ENCODE results near the gene ANTXR1. TPM values are rescaled to one million over a fixed set of nuclear protein-coding genes. Genes with fewer than 3 reads are reported as not detected.
A peak's percentile ranks its signal among the peaks of the same experiment; 100 is the strongest.

The ANTXR1 gene
- polyA plus RNA-seq, 1 of the 3 experiments (the other 2 are of a cell fraction), result 114 TPM

DNA sequence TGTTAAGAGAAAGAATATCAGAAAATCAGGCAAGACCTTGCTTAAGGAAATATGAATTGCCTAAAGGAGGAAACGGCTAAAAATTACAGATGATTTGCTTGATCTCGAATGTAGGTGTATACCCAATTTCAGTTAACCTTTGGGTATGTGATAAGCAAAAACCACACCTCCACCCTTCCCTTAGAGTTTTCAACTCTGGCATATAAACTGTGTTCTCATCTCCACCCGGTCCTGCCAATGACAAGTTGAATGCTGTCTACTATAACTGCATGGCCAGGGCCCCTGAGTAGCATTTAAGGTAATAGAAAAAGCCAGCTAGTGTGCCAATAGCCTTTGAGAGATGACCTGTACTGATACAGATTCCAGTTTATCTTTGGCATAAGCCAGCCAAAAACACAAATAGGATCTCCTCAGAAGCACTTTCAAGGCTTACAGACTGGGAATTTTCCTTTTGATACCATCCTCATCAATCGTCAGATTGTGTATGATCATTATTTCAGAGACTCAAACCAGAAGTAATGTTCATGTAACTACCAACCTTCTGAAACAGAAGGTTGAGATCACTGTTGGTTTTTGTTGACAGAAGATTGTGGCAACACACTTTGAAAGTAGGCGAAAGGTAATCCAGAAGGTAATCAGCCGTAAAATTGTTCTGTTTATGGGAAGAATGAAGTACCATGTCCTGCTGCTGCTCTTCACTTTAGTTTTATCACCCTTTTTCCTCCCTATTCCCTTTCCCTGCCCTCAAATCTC lies 211.0 kb downstream of the ANTXR1 start:
- Histone ChIP-seq H3K4me2 (no peak overlapping the region), H3K79me2 (ENCODE audit: insufficient read depth) (no peaks in the 10 kb centered on the region; the same call in 1 of the 2 replicates), H3K9me2 (no peaks in the 10 kb centered on the region), H3K9me3 (no peaks in the 10 kb centered on the region), H3K4me3 (ENCODE audit: low read depth in 2 of 2, low read length in 1 of 2) (no peak overlapping the region), H3K9ac (no peak overlapping the region), H3K27me3 (ENCODE audit: insufficient read depth) (no peaks in the 10 kb centered on the region), H3K27ac (ENCODE audit: low read depth in 2 of 2, low read length in 1 of 2) (peak overlapping the region; percentile 62 to 77; a peak in 3 of 4 replicates), H3F3A (replicated peaks; ENCODE audit: insufficient read depth) (peaks cover 24% of the 10 kb centered on the region), H2AFZ (ENCODE audit: low read depth) (no peak overlapping the region), H4K20me1 (ENCODE audit: insufficient read depth) (no peaks in the 10 kb centered on the region), H3K4me1 (ENCODE audit: control insufficient read depth in 1 of 2, insufficient read depth in 2 of 2, low read depth in 1 of 2, low read length in 1 of 2) (peaks cover 6 to 34% of the 10 kb centered on the region in 2 experiments; a peak in 3 of 4 replicates), H3K36me3 (replicated peaks in 1 of 2; ENCODE audit: control insufficient read depth in 1 of 2, insufficient read depth in 2 of 2, low read length in 1 of 2) (peaks cover under 1 to 19% of the 10 kb centered on the region in 2 experiments)
- POLR2A ChIA-PET, result no interaction called here
- DNase-seq, result no peak
- TF ChIP-seq RXRA (IDR thresholded peaks at IDR 0.05; ENCODE audit: borderline replicate concordance, low read depth) (no peak), NRF1 (IDR thresholded peaks at IDR 0.05; ENCODE audit: low read depth, low read length) (no peak), NFIC (IDR thresholded peaks at IDR 0.05; ENCODE audit: borderline replicate concordance) (no peak), GABPA (IDR thresholded peaks at IDR 0.05; ENCODE audit: low read depth) (no peak), YY1 (IDR thresholded peaks at IDR 0.05; ENCODE audit: low read depth) (no peak), FOXJ3 (CRISPR knock-in tag; IDR thresholded peaks at IDR 0.05) (no peak), RAD21 (IDR thresholded peaks at IDR 0.05; ENCODE audit: low read length) (no peak), EZH2phosphoT487 (IDR thresholded peaks at IDR 0.05; ENCODE audit: borderline replicate concordance, low read depth) (no peak), CHD2 (IDR thresholded peaks at IDR 0.05; ENCODE audit: low read length, partially characterized antibody) (no peak)
- TF ChIP-seq, protein P1, sequence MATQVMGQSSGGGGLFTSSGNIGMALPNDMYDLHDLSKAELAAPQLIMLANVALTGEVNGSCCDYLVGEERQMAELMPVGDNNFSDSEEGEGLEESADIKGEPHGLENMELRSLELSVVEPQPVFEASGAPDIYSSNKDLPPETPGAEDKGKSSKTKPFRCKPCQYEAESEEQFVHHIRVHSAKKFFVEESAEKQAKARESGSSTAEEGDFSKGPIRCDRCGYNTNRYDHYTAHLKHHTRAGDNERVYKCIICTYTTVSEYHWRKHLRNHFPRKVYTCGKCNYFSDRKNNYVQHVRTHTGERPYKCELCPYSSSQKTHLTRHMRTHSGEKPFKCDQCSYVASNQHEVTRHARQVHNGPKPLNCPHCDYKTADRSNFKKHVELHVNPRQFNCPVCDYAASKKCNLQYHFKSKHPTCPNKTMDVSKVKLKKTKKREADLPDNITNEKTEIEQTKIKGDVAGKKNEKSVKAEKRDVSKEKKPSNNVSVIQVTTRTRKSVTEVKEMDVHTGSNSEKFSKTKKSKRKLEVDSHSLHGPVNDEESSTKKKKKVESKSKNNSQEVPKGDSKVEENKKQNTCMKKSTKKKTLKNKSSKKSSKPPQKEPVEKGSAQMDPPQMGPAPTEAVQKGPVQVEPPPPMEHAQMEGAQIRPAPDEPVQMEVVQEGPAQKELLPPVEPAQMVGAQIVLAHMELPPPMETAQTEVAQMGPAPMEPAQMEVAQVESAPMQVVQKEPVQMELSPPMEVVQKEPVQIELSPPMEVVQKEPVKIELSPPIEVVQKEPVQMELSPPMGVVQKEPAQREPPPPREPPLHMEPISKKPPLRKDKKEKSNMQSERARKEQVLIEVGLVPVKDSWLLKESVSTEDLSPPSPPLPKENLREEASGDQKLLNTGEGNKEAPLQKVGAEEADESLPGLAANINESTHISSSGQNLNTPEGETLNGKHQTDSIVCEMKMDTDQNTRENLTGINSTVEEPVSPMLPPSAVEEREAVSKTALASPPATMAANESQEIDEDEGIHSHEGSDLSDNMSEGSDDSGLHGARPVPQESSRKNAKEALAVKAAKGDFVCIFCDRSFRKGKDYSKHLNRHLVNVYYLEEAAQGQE (IDR thresholded peaks at IDR 0.05; ENCODE audit: low read depth, low read length), result no peak
- 95% methylated on average over 6 of the region's 6 CpGs for whole genome bisulfite sequencing (ENCODE audit: low lambda C conversion rate)
- CTCF ChIA-PET, result no interaction called here

GRCh38 chr2:69224512-69224837 lies 211.5 kb downstream of the ANTXR1 start:
- Histone ChIP-seq H3K27ac (ENCODE audit: low read depth in 2 of 2, low read length in 1 of 2) (no peak overlapping the region), H3K4me2 (no peak overlapping the region), H4K20me1 (ENCODE audit: insufficient read depth) (no peaks in the 10 kb centered on the region), H3K9me2 (no peaks in the 10 kb centered on the region), H2AFZ (ENCODE audit: low read depth) (no peak overlapping the region), H3K27me3 (ENCODE audit: insufficient read depth) (no peaks in the 10 kb centered on the region), H3K4me3 (ENCODE audit: low read depth in 2 of 2, low read length in 1 of 2) (no peak overlapping the region), H3K9me3 (no peaks in the 10 kb centered on the region), H3K9ac (no peak overlapping the region), H3F3A (replicated peaks; ENCODE audit: insufficient read depth) (peaks cover 24% of the 10 kb centered on the region), H3K4me1 (ENCODE audit: control insufficient read depth in 1 of 2, insufficient read depth in 2 of 2, low read depth in 1 of 2, low read length in 1 of 2) (peaks cover 6 to 34% of the 10 kb centered on the region in 2 experiments; a peak in 3 of 4 replicates), H3K79me2 (ENCODE audit: insufficient read depth) (no peaks in the 10 kb centered on the region), H3K36me3 (replicated peaks in 1 of 2; ENCODE audit: control insufficient read depth in 1 of 2, insufficient read depth in 2 of 2, low read length in 1 of 2) (peaks cover 5 to 25% of the 10 kb centered on the region in 2 experiments)
- WGBS (ENCODE audit: low lambda C conversion rate), result 74% methylated on average over 3 of the region's 3 CpGs
- no peak for DNase-seq
- POLR2A ChIA-PET, result no interaction called here
- CTCF ChIA-PET, result no interaction called here
- TF ChIP-seq TAF1 (IDR thresholded peaks at IDR 0.05; ENCODE audit: borderline replicate concordance, low read depth, low read length), result no peak
- TF ChIP-seq EZH2phosphoT487 (IDR thresholded peaks at IDR 0.05; ENCODE audit: borderline replicate concordance, low read depth), result no peak
- TF ChIP-seq, protein P2, sequence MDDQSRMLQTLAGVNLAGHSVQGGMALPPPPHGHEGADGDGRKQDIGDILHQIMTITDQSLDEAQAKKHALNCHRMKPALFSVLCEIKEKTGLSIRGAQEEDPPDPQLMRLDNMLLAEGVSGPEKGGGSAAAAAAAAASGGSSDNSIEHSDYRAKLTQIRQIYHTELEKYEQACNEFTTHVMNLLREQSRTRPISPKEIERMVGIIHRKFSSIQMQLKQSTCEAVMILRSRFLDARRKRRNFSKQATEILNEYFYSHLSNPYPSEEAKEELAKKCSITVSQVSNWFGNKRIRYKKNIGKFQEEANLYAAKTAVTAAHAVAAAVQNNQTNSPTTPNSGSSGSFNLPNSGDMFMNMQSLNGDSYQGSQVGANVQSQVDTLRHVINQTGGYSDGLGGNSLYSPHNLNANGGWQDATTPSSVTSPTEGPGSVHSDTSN (IDR thresholded peaks at IDR 0.05), result no peak
- TF ChIP-seq YY1 (IDR thresholded peaks at IDR 0.05; ENCODE audit: low read depth), result no peak
- no peak for TF ChIP-seq MXI1 (IDR thresholded peaks at IDR 0.05; ENCODE audit: low read depth, low read length)
- no peak for TF ChIP-seq SMC3 (IDR thresholded peaks at IDR 0.05; ENCODE audit: low read depth, low read length)

Data from SK-N-SH (cell line).